Activated CD4-positive, alpha-beta memory T cell treated with anti-CD3 and anti-CD28 coated beads for 36 hours (primary cell): ENCODE data around the gene INTS7. TPM values are rescaled to one million over a fixed set of nuclear protein-coding genes. Genes with fewer than 3 reads are reported as not detected.

ENCODE experiments used
- CTCF ChIA-PET: fragments of 350-600 bp; sonication (Branson Sonifier 250); formaldehyde crosslinking; loops from one replicate; lab custom pipeline; 2021; ENCODE audit warnings: antibody characterized with exemption, inconsistent platforms; lab: Charles Lee
- POLR2A ChIA-PET: fragments of 350-600 bp; sonication (Branson Sonifier 250); formaldehyde crosslinking; loops from one replicate; lab custom pipeline; 2021; ENCODE audit warnings: antibody characterized with exemption; lab: Charles Lee
- DNase-seq: peaks from one replicate; pipeline ENCODE4 v3.0.0-alpha.2; 2020
- H3K27ac Mint-ChIP-seq: one replicate; pipeline ENCODE4 v1.8.0; 2021; ENCODE audit warnings: mixed read lengths
- H3K27me3 Mint-ChIP-seq: one replicate; pipeline ENCODE4 v1.8.0; 2021; ENCODE audit warnings: mixed read lengths
- H3K36me3 Mint-ChIP-seq: one replicate; pipeline ENCODE4 v1.8.0; 2021; ENCODE audit warnings: mixed read lengths
- H3K4me1 Mint-ChIP-seq: one replicate; pipeline ENCODE4 v1.8.0; 2021; ENCODE audit warnings: low read depth, mixed read lengths
- H3K4me3 Mint-ChIP-seq: one replicate; pipeline ENCODE4 v1.8.0; 2021; ENCODE audit warnings: mild to moderate bottlenecking, mixed read lengths
- H3K9me3 Mint-ChIP-seq: one replicate; pipeline ENCODE4 v1.8.0; 2021; ENCODE audit warnings: mixed read lengths
- intact Hi-C: fragments of 100-400 bp; cut with micrococcal nuclease; formaldehyde crosslinking; loops from one replicate; pipeline ENCODE4 v1.15.1; 2023
- total RNA-seq, 2 experiments: library from RNA; stranded (reverse); gene quantifications; one replicate each; pipeline ENCODE4 v1.2.3, GENCODE V29; 2021

INTS7 gene
- total RNA-seq, 2 experiments from 2014 or later = 19.3 to 19.6 TPM

DNA sequence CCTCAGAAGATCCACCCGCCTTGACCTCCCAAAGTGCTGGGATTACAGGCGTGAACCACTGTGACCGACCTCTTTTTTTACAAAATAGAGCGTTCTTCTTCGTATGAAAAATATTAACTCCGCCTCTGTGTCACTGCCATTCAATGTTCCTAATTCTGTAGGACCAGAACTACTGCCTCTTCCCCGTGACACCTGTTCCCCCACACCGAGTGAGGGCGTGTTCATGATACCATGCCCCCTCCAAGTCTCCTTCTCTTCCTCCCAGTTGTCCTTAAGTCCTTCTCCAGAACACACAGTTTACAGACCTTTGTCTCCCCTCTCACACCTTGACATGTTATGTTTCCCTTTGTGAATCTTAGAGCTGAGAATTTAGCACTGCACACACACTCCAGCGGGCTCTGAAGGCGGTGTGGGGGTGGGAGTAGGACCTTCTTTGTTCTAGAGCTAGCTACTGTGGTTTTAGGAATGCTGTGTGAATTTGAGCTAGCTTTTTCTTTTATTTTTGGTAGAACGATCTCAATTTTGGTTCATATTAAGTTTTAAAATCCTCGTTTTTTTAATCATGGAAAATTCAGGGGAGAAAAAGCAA, 122.4 kb downstream of the INTS7 start:
- Mint-ChIP-seq H3K27ac (no peak overlapping the region), H3K36me3 (no peaks in the 10 kb centered on the region), H3K4me1 (no peaks in the 10 kb centered on the region), H3K4me3 (no peak overlapping the region), H3K9me3 (peaks cover 3% of the 10 kb centered on the region), H3K27me3 (peaks cover 5% of the 10 kb centered on the region)
- ChIA-PET POLR2A (no interaction called here), CTCF (no interaction called here)
- intact Hi-C loops = no loop called here
- no peak for DNase-seq

DNA sequence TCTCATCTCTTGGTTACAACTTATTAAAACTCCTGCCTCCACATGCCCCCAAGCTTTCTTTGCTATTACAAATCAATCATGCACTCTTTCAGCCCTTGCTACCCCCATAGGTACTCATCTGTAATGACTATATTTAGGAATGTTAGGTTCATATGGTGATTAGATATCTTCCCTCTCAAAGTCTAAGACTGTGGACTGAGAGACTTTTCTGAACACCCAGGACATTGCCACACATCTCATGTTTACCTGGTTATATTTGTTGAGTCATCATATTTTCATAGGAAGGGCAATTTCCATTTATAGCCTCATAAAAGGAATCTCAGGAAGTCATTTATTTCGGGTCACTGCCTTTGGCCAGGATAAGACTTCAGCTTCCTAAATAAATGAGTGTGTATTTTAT, 123.3 kb downstream of the INTS7 start:
- Mint-ChIP-seq H3K27me3 (peaks cover 8% of the 10 kb centered on the region), H3K27ac (no peak overlapping the region), H3K4me3 (no peak overlapping the region), H3K9me3 (peaks cover 3% of the 10 kb centered on the region), H3K36me3 (no peaks in the 10 kb centered on the region), H3K4me1 (no peaks in the 10 kb centered on the region)
- no peak for DNase-seq
- intact Hi-C loops = no loop called here
- CTCF ChIA-PET = no interaction called here
- POLR2A ChIA-PET = no interaction called here

DNA sequence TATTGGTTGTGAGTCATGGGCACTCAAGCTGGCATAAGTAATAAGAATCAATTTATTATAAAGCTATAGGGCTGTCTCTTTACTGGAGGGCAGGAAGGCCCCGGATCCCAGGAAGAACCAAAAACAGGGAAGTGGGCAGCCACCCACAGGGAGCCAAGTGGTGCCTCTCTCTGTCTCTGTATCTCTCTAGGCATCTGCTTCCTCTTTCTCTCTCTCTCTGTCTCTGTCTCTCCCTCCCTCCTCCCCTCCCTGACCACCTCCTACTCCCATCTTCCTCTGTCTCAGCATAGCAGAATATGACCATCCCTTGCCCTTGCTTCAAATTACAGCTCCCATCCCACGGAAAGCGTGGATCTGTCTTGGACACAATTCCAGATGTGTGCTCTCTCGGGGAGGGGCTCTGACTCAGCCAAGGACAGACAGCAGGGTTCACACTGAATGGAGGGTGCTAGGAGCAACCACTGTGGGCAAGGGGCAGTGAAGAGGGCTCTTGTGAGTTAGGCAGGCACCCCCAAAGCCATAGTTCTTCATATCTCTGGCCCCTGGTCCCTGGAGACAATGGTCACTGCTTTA, 124.4 kb downstream of the INTS7 start:
- Mint-ChIP-seq H3K4me1 (no peaks in the 10 kb centered on the region), H3K27me3 (peaks cover 8% of the 10 kb centered on the region), H3K36me3 (no peaks in the 10 kb centered on the region), H3K4me3 (no peak overlapping the region), H3K27ac (no peak overlapping the region), H3K9me3 (peaks cover 3% of the 10 kb centered on the region)
- ChIA-PET CTCF (no interaction called here), POLR2A (no interaction called here)
- no peak for DNase-seq
- intact Hi-C loops = no loop called here

DNA sequence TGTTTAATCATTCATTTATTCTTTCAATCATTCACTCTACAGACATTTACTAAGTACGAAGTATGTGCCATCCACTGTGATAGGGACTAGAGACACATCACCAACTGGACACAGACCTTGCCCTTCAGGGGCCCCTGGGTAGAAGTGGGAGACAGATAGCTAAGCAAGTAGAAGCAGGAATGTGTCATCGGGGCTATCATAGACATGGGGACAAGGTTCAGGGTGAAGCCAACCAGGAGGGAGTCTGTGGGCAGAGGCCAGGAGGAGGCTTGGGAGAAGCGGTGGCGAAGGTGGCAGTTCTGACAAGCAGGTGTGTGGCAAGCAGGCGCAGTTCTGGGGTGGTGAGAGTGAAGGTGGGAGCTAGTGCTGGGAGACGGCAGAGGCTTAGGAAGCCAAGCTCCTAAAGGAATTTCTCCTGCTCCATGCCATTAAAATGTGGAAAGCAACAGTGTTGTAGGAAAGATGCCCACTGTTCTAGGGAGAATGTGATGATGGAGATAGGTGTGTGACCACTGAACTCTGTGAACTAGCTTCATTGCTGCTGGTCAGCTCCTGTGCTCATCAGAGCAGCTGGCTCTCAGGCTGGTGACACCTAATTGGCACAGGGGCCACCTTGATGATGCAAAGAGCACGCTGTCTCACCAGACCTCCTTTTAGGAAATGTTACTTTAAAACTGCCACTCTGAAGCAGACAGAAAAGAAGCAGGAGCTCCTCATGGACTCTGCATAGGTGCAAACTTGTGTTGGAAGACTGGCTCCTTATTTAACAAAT, 125.1 kb downstream of the INTS7 start:
- Mint-ChIP-seq H3K36me3 (no peaks in the 10 kb centered on the region), H3K27me3 (peaks cover 8% of the 10 kb centered on the region), H3K4me1 (no peaks in the 10 kb centered on the region), H3K27ac (no peak overlapping the region), H3K4me3 (no peak overlapping the region), H3K9me3 (peaks cover 3% of the 10 kb centered on the region)
- intact Hi-C loops = no loop called here
- ChIA-PET POLR2A (no interaction called here), CTCF (no interaction called here)
- no peak for DNase-seq

DNA sequence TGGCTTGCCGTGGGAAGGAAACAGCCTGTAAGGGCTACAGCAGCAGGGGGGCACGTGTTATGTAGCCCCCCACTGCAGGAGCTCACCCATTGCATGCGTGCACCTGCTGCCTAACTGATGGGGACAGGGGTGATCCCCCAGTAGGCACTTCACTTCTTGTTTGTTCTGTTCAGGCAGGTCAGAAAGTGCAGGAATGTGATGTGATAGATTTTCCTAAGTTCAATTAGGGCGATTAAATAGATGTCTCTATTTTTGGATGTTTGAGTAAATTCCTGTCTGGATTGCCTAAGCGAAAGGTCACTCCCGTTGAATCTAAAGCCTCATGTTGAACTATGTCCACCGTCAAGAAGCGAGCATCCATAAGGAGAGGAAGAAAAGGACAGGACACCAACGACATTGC, 126.0 kb downstream of the INTS7 start:
- intact Hi-C loops = no loop called here
- Mint-ChIP-seq H3K27me3 (peaks cover 8% of the 10 kb centered on the region), H3K4me1 (no peaks in the 10 kb centered on the region), H3K27ac (no peak overlapping the region), H3K4me3 (no peak overlapping the region), H3K36me3 (no peaks in the 10 kb centered on the region), H3K9me3 (peaks cover 3% of the 10 kb centered on the region)
- DNase-seq = no peak
- ChIA-PET POLR2A (no interaction called here), CTCF (no interaction called here)

DNA sequence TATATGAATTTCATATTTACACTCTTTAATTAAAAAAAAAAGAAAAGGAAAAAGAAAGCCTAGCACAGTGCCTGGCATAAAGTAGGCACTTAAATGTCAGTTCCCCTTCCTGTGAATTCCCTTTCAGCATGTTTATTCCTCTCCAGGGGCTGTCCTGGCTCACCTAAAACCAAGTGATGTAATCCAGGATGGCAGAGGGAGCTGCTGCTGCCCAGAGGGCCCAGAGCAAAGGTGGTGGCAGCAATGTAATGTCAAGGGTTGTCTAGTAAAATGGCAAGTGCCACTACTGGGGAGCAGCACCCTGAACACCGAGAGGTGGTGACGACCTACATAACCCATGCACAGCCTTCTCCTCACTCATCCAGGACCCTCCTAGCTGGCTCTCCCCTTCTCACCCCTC, 126.4 kb downstream of the INTS7 start:
- CTCF ChIA-PET = no interaction called here
- no peak overlapping the region for H3K4me3 Mint-ChIP-seq
- H3K4me1 Mint-ChIP-seq = no peaks in the 10 kb centered on the region
- H3K9me3 Mint-ChIP-seq = peaks cover 3% of the 10 kb centered on the region
- H3K36me3 Mint-ChIP-seq = no peaks in the 10 kb centered on the region
- H3K27me3 Mint-ChIP-seq = peaks cover 8% of the 10 kb centered on the region
- POLR2A ChIA-PET = no interaction called here
- no peak for DNase-seq
- no peak overlapping the region for H3K27ac Mint-ChIP-seq
- intact Hi-C loops = no loop called here

DNA sequence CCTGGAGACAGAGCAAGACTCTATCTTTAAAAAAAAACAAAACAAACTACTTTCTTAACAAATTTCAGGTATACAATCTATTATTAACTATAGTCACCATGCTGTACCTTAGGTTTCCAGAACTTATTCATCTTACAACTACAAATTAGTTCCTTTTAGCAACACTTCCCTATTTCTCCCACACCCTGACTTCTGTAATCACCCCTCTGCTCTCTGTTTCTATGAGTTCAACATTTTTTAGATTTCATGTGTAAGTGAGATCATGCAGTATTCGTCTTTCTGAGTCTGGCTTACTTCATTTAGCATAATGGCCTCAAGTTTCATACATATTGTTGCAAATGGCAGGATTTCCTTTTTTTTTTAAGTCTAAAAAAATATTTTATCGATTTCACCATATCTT, 126.9 kb downstream of the INTS7 start:
- no peak overlapping the region for H3K4me3 Mint-ChIP-seq
- ChIA-PET POLR2A (no interaction called here), CTCF (no interaction called here)
- peaks cover 8% of the 10 kb centered on the region for H3K27me3 Mint-ChIP-seq
- DNase-seq = no peak
- intact Hi-C loops = no loop called here
- no peaks in the 10 kb centered on the region for H3K36me3 Mint-ChIP-seq
- peaks cover 3% of the 10 kb centered on the region for H3K9me3 Mint-ChIP-seq
- no peaks in the 10 kb centered on the region for H3K4me1 Mint-ChIP-seq
- H3K27ac Mint-ChIP-seq = no peak overlapping the region

DNA sequence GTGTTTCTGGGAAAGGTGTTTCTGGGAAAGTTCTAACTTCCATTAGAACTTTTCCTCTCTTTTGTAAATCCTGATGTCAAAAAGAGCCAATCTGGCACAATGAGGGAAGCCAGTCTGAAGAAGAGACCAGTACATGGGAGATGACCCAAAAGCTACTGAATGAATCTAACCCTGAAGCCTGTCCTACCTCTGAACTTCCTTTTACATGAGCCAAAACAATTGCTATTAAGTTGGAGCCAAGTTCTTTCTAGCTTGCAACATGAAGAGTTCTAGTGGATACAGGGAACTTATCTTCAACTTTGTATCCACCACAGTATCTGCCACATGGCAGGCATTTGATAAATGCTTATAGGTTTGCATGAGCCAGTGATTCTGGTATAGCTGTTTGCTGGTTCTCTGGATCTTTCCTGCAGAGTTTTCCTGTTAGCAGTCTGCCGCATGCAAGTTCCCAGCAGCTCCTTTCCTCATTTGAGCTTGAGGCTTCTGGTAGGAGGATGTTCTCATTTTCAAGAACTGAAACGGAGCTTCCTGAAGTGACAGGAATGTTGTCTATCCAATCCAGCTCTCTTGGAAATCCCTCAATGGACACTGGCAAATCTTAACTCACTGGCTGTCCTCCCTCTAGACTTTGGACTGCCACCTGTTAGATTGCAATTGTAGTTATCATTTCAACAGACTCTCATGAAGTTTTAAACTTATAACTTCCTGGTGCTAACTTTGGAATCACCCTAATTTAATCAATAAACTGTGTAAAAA, 131.7 kb downstream of the INTS7 start:
- Mint-ChIP-seq H3K27me3 (peaks cover 4% of the 10 kb centered on the region), H3K4me1 (no peaks in the 10 kb centered on the region), H3K36me3 (no peaks in the 10 kb centered on the region), H3K9me3 (no peaks in the 10 kb centered on the region), H3K27ac (no peak overlapping the region), H3K4me3 (no peak overlapping the region)
- intact Hi-C loops = no loop called here
- ChIA-PET CTCF (no interaction called here), POLR2A (no interaction called here)
- DNase-seq = no peak

DNA sequence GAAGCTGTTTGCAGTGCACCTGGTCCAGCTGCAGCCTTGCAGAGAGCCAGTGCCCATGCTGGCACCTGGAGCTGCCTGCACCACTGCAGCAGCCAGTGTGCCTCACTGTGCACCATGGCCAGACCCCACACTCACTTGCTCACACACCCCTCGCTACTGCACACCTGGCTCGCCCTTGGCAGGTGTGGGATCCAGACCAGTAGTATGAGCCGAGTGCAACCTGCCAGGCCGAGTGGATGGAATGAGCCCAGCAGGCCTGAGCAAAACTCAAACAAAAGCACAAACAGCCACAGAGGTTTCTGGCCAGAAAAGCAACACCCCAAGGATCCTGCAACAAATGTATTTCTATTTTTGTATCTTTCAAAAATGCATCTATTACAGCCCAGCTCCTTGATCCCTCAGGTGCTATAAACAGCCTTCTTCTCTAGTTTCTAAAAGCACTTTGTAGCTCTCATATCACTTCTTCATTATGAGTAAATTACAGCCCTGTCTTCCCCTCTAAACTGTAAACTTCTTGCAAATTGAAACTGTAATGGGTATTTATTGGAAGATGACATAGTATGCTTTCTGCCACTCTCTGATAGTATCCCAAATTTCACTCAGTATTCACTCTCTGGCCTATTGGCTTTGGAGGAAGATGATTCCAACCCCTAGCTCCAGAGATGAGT, 132.6 kb downstream of the INTS7 start:
- H3K27me3 Mint-ChIP-seq = peaks cover 6% of the 10 kb centered on the region
- H3K36me3 Mint-ChIP-seq = no peaks in the 10 kb centered on the region
- CTCF ChIA-PET = interaction anchor here (1.2 to 1.3 kb wide), 2 partner anchors 13 to 204 kb away, joined by 4 to 5 read pairs; no protein-coding TSS in a partner anchor
- H3K27ac Mint-ChIP-seq = no peak overlapping the region
- no peak for DNase-seq
- no peaks in the 10 kb centered on the region for H3K4me1 Mint-ChIP-seq
- intact Hi-C loops = no loop called here
- POLR2A ChIA-PET = no interaction called here
- H3K4me3 Mint-ChIP-seq = no peak overlapping the region
- no peaks in the 10 kb centered on the region for H3K9me3 Mint-ChIP-seq

DNA sequence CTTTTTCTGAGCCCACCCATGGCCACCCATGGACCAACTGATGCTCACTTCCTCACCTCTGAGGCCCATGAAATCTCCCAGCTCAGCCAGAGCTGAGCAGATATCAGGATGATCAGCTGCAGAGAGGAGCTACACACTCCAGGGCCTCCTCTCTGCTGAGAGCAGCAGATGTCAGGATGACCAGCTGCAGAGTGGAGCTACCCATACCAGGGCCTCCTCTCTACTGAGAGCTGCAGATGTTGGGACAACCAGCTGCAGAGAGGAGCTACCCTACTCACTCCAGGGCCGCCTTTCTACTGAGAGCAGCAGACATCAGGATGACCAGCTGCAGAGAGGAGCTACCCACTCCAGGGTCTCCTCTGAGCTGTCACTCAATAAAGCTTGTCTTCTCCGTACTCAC, 133.4 kb downstream of the INTS7 start:
- Mint-ChIP-seq H3K4me1 (no peaks in the 10 kb centered on the region), H3K36me3 (no peaks in the 10 kb centered on the region), H3K9me3 (no peaks in the 10 kb centered on the region), H3K27ac (no peak overlapping the region), H3K4me3 (no peak overlapping the region), H3K27me3 (peaks cover 3% of the 10 kb centered on the region)
- intact Hi-C loops = no loop called here
- DNase-seq = no peak
- CTCF ChIA-PET = interaction anchor here (1.2 to 1.3 kb wide), 2 partner anchors 14 to 204 kb away, joined by 4 to 5 read pairs; no protein-coding TSS in a partner anchor
- POLR2A ChIA-PET = no interaction called here

DNA sequence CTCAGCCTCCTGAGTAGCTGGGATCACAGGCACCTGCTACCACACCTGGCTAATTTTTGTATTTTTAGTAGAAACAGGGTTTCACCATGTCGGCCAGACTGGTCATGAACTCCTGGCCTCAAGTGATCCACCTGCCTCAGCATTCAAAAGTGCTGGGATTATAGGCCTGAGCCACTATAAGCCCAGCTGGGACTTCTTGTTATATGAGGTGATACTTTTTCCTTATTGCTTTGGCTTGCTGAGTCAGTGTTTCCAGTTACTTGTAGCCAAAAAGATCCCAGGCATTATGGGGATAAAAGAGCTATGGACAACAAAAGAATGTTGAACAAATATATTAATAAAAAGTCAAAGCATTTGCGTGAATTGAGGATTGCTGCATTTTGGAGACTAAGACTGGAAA, 134.9 kb downstream of the INTS7 start:
- no peak for DNase-seq
- Mint-ChIP-seq H3K27me3 (peaks cover 3% of the 10 kb centered on the region), H3K9me3 (no peaks in the 10 kb centered on the region), H3K4me1 (no peaks in the 10 kb centered on the region), H3K27ac (no peak overlapping the region), H3K4me3 (no peak overlapping the region), H3K36me3 (no peaks in the 10 kb centered on the region)
- ChIA-PET CTCF (no interaction called here), POLR2A (no interaction called here)
- intact Hi-C loops = no loop called here

DNA sequence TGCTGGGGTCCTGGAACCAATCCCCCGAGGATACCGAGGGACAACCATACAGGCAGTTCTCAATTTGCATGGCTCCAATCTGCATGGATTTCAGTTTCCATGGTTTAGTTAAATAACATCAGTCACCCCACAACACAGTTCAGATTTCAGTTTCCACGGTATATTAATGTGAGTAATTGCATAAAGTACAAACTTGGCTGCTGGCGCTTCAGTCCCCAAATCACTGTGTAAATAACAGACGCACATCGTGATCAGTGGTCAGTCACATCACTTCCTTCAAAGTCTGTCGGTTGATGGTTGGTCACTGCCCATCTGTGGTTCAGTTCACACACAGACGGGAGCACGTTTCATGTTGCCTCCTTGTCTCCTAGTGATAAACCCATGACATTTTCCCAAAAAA, 138.4 kb downstream of the INTS7 start:
- Mint-ChIP-seq H3K4me3 (no peak overlapping the region), H3K36me3 (no peaks in the 10 kb centered on the region), H3K9me3 (no peaks in the 10 kb centered on the region), H3K27me3 (peaks cover 3% of the 10 kb centered on the region), H3K27ac (no peak overlapping the region), H3K4me1 (no peaks in the 10 kb centered on the region)
- DNase-seq = no peak
- ChIA-PET CTCF (no interaction called here), POLR2A (no interaction called here)
- intact Hi-C loops = no loop called here
